GM10266 (cell line): ENCODE results near the gene VAMP1.

Experiments used
- DNase-seq: peaks from one replicate; pipeline ENCODE4 v3.0.0; 2012; ENCODE audit errors: extremely low spot score
- TF ChIP-seq, protein P1 (sequence below): IDR thresholded peaks from 2 replicates; pipeline ENCODE4 v1.5.1; 2012; ENCODE audit warnings: mild to moderate bottlenecking, low read depth; ENCODE audit not compliant: control insufficient read depth, insufficient read depth; ENCODE audit errors: missing control alignments

Gene VAMP1

DNA sequence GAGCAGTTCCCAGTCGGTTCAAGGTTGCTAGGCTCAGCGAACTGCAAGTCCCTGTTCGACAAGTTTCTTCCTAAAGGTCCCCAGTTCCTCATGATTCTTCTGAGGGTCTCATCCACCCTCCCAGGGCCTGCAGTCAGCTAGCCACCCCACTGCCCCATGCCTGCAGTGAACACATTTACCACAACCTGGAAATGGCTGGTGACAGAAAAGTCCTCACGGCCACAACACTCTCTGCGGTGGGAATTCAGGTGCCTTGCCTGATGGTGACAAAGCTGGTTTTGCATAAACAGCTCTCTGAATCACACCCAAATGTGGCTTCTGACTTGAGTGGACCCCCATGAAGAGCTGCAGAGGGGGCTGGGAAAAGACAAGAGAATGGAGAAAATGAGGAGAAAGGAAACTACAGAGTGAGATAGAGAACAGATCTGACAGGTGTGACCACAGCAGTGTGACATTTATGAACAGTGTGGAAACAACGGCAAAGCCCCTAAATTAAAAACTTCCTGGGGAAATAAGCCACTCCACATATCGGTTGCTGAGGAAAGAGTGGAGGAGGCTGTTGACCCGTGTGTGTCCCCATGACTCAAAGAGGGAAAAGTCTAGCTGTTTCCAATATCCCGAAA lies 27.0 kb downstream of the VAMP1 start:
- TF ChIP-seq, protein P1, sequence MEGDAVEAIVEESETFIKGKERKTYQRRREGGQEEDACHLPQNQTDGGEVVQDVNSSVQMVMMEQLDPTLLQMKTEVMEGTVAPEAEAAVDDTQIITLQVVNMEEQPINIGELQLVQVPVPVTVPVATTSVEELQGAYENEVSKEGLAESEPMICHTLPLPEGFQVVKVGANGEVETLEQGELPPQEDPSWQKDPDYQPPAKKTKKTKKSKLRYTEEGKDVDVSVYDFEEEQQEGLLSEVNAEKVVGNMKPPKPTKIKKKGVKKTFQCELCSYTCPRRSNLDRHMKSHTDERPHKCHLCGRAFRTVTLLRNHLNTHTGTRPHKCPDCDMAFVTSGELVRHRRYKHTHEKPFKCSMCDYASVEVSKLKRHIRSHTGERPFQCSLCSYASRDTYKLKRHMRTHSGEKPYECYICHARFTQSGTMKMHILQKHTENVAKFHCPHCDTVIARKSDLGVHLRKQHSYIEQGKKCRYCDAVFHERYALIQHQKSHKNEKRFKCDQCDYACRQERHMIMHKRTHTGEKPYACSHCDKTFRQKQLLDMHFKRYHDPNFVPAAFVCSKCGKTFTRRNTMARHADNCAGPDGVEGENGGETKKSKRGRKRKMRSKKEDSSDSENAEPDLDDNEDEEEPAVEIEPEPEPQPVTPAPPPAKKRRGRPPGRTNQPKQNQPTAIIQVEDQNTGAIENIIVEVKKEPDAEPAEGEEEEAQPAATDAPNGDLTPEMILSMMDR = no peak
- DNase-seq = no peak

DNA sequence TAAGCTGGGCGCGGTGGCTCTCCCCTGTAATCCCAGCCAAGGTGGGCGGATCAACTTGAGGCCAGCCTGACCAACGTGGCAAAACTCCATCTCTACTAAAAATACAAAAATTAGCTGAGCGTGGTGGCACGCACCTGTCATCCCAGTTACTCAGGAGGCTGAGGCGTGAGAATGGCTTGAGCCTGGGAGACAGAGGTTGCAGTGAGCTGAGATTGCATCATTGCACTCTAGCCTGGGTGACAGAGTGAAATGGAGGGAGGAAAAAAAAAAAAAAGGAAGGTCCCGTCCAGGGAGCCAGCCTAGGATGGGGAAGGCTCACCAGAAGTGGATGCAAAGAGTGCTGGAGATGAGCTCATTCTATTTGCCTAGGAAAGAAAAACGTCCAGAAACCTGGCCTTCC lies 27.6 kb downstream of the VAMP1 start:
- DNase-seq = no peak
- TF ChIP-seq, protein P1 = no peak

DNA sequence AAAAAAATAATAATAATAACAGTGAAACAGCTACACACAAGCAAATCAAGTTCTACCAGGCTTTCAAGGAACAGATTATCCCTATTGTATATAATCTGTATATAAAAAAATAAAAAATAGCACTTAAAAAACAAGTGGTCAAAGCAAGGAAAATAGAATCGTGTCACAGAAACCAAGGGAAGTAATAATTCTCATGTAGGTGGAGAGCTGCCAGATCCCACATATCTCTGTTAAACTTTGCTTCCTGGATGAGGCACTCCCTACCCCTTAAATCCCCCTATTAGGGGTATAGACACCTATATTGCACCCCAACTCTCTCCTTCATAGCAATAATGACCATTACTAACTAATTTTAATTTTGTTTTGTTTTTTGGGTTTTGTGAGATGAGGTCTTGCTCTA lies 30.1 kb downstream of the VAMP1 start:
- DNase-seq = no peak
- TF ChIP-seq, protein P1 = no peak

DNA sequence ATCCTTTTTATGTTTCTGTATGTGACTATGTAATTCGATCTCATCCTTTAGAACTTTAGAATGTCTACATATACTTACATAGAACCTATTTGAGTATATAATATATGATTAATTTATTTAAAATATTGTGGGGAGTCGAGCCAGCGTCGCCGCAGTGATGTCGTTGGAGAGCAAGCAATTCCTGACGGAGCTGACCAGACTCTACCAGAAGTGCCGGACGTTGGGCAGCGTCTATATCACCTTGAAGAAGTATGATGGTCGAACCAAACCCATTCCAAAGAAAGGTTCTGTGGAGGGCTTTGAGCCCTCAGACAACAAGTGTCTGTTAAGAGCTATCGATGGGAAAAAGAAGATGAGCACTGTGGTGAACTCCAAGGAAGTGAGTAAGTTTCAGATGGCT lies 32.1 kb downstream of the VAMP1 start:
- no peak for DNase-seq
- TF ChIP-seq, protein P1 = no peak

DNA sequence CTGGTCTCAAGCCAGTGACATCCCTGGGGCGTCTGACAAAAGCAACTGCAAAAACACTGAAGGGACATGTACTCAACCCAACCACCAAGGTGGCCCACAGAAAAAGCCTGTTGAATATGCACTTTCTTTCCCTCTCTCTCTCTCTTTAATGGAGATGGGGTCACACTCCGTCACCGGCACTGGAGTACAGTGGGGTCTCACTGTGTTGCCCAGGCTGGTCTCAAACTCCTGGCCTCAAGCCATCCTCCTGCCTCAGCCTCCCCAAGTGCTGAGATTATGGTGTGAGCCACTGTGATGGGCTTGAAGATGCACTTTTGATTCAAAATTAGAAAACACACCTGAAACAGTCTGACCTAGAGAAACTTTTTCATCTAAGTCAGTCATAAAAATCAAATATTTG lies 32.9 kb downstream of the VAMP1 start:
- TF ChIP-seq, protein P1 = no peak
- no peak for DNase-seq

DNA sequence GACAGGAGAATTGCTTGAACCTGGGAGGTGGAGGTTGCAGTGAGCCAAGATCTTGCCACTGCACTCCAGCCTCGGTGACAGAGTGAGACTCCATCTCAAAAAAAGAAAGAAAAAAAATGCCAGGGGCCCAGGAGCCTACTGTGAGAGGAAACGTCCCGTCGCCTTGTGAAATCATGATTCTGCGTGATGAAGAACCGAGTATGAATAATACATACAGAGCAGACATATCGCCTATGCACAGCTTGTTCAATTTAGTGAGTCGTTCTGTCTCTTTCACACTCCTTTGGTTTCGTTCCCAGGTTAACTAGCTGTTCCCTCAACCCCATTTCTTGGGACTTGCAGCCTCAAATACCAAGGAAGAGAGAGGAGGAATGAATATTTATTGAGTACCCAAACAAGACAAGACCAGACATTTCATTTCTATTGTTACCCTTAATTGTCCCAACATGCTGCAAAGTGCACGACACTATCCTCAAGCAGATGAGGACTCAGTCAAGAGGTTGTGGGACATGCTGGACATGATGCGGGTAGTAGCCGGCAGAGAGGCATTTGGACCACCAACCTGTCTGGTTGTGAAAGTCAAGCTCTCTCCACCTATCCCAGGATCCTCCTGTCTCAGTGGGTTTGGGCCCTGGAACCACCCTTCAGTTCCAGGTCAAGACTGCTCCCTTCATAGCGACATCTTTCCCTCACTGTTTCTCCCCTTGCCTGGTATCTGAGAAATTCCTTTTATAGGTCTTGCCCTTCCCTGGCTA lies 34.3 kb downstream of the VAMP1 start:
- no peak for DNase-seq
- TF ChIP-seq, protein P1 = no peak
